ENCODE measurements around the gene TSHZ2.

The TSHZ2 gene

DNA sequence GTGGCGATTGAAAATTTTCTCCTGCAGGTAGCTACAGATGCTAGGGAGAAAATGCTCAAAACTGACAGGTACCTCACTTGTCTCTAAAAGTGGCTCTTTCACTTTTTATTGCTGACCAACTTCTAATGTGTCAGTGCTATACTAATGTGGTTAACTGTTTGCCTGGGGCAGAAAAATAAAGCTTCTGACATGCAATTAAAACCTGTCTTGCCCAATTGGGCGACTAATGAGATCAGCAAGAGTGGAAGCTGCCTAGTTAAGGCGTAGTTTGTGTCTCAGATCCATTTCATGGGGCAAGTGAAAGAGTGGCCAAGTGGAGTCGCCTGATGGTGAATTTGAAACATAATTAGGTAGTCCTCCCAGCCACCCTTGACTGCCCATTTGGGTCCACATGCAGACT, 193.3 kb downstream of the TSHZ2 start:
- TF ChIP-seq, protein P1, sequence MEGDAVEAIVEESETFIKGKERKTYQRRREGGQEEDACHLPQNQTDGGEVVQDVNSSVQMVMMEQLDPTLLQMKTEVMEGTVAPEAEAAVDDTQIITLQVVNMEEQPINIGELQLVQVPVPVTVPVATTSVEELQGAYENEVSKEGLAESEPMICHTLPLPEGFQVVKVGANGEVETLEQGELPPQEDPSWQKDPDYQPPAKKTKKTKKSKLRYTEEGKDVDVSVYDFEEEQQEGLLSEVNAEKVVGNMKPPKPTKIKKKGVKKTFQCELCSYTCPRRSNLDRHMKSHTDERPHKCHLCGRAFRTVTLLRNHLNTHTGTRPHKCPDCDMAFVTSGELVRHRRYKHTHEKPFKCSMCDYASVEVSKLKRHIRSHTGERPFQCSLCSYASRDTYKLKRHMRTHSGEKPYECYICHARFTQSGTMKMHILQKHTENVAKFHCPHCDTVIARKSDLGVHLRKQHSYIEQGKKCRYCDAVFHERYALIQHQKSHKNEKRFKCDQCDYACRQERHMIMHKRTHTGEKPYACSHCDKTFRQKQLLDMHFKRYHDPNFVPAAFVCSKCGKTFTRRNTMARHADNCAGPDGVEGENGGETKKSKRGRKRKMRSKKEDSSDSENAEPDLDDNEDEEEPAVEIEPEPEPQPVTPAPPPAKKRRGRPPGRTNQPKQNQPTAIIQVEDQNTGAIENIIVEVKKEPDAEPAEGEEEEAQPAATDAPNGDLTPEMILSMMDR (IDR thresholded peaks at IDR 0.05; ENCODE audit: insufficient read depth, low read length, poor library complexity, severe bottlenecking) = no peak

DNA sequence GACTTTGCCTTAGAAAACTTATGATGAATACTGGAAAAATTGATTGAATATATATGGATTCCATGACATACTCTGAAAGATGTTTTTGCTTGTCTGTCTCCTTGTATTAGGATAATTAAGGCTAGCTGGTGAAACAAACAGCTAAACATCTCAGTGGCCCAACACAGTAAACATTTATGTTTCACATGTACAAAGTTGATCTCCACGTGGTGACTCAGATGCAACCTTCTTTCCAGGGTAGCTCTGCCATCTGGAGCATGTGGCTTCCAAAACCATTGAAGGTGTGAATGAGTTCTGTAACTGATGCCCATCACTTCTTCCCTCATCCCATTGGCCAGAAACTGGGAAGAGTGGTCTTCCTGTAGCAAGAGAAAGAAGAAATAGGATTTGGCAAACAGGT, 196.3 kb downstream of the TSHZ2 start:
- Histone ChIP-seq H3K27me3 (replicated peaks; ENCODE audit: control insufficient read depth, insufficient read depth, low read length) (no peaks in the 10 kb centered on the region; the same call in 1 of the 2 replicates), H3K4me3 (replicated peaks; ENCODE audit: low read depth, low read length) (no peak overlapping the region), H3K36me3 (ENCODE audit: control insufficient read depth, insufficient read depth, low read length) (no peaks in the 10 kb centered on the region)
- TF ChIP-seq, protein P1 (IDR thresholded peaks at IDR 0.05; ENCODE audit: insufficient read depth, low read length, poor library complexity, severe bottlenecking) = no peak
- DNase-seq (ENCODE audit: extremely low read depth, insufficient read length) = no peak

More for the DNA sequence above, 193.3 kb downstream of the TSHZ2 start:
- Histone ChIP-seq H3K4me3 (replicated peaks; ENCODE audit: low read depth, low read length) (no peak overlapping the region), H3K27me3 (replicated peaks; ENCODE audit: control insufficient read depth, insufficient read depth, low read length) (no peaks in the 10 kb centered on the region), H3K36me3 (ENCODE audit: control insufficient read depth, insufficient read depth, low read length) (no peaks in the 10 kb centered on the region)
- DNase-seq (ENCODE audit: extremely low read depth, insufficient read length) = no peak

- H3K36me3 ChIP-seq (ENCODE audit: control insufficient read depth, insufficient read depth, low read length) = no peaks in the 10 kb centered on the region
- no peaks in the 10 kb centered on the region; the same call in 1 of the 2 replicates for H3K27me3 ChIP-seq (replicated peaks; ENCODE audit: control insufficient read depth, insufficient read depth, low read length)
- DNase-seq (ENCODE audit: extremely low read depth, insufficient read length) = no peak
- no peak overlapping the region for H3K4me3 ChIP-seq (replicated peaks; ENCODE audit: low read depth, low read length)
- TF ChIP-seq, protein P1 (IDR thresholded peaks at IDR 0.05; ENCODE audit: insufficient read depth, low read length, poor library complexity, severe bottlenecking) = no peak
These were observed 198.0 kb downstream of the TSHZ2 start for GRCh38 chr20:53170196-53170595.

DNA sequence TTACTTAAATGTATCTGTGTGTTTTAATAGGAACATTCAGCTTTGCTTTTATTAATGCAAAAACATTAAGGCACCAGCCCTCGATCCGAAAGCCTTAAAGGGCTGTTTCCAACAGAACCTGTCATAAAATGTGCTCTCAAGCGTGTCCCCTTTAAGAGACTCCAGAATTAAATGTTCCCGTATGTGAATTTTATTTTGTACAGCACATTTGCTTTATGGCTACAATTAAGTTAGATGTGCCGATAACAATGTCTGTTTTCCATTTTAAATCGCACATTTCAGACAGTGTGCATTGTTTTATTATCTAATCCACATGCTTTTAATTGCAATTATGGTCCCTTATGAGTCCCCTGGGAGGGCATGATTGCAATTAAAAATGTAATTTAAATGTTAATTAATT, 198.9 kb downstream of the TSHZ2 start:
- TF ChIP-seq, protein P1 (IDR thresholded peaks at IDR 0.05; ENCODE audit: insufficient read depth, low read length, poor library complexity, severe bottlenecking) = no peak
- Histone ChIP-seq H3K27me3 (replicated peaks; ENCODE audit: control insufficient read depth, insufficient read depth, low read length) (no peaks in the 10 kb centered on the region; the same call in 1 of the 2 replicates), H3K36me3 (ENCODE audit: control insufficient read depth, insufficient read depth, low read length) (no peaks in the 10 kb centered on the region), H3K4me3 (replicated peaks; ENCODE audit: low read depth, low read length) (no peak overlapping the region)
- no peak for DNase-seq (ENCODE audit: extremely low read depth, insufficient read length)

- Histone ChIP-seq H3K27me3 (replicated peaks; ENCODE audit: control insufficient read depth, insufficient read depth, low read length) (no peaks in the 10 kb centered on the region; the same call in none of the 2 replicates), H3K4me3 (replicated peaks; ENCODE audit: low read depth, low read length) (no peak overlapping the region), H3K36me3 (ENCODE audit: control insufficient read depth, insufficient read depth, low read length) (no peaks in the 10 kb centered on the region)
- no peak for DNase-seq (ENCODE audit: extremely low read depth, insufficient read length)
- TF ChIP-seq, protein P1 (IDR thresholded peaks at IDR 0.05; ENCODE audit: insufficient read depth, low read length, poor library complexity, severe bottlenecking) = no peak
These were observed 202.3 kb downstream of the TSHZ2 start for GRCh38 chr20:53174454-53174853.
